COLO668 (cell line): ENCODE measurements around the gene WDFY1.
"Not testable (repeated sequence)": the region's sequence is repeated elsewhere in the genome, so short reads cannot be mapped to it uniquely, and the experiment has no call there.

Experiments
- DNase-seq: peaks from one replicate; lab custom pipeline; 2025; ENCODE audit not compliant: unreplicated experiment; lab: John Stamatoyannopoulos, UW

WDFY1 gene

DNA sequence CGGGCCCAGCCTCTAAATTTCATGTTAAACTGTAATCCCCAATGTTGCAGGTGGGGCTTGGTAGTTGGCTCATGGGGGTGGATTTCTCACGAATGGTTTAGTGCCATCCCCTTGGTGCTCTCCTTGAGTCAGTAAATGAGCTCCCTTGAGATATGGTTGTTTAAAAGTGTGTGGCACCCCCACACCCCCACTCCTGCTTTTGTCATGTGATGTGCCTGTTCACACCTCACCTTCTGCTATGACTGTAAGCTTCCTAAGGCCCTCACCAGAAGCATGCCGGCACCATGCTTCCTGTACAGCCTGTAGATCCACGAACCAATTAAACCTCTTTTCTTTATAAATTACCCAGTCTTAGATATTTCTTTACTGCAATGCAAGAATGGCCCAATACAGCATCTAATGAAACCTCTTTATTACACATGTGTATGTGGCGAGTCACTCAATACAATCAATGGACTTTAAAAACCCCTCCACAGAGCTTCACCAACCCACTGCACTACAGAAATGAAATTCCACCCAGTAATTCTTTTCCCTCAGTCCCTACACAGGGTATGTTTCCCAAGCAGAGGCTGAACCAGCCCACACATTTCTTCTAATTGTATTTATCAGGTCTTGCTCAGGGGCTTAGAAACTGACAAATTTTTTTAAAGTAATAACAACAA is 47.3 kb downstream of the WDFY1 start:
- DNase-seq = no peak

- no peak for DNase-seq
Measured at GRCh38 chr2:223896833-223897311, 48.3 kb downstream of the WDFY1 start.

DNA sequence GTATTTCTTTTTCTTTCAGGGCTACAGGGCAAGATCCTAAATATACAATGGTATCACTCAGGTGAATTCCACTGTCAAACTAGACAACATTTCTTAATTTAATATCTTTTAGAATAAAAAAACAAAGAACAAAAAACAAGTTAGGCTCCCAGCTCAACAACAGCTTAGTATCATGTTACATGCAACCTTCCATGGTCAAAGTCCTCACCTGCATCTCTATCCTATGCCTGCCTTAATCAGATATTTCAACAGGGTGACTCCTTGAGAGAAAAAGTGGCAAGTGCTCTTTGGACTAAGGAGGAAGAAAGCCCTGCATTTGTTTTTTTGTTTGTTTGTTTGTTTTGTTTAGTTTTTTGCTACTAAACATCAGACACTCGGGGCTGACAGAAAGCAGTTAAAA is 50.2 kb downstream of the WDFY1 start:
- DNase-seq = no peak

GRCh38 chr2:223894009-223894408 is 51.1 kb downstream of the WDFY1 start:
- no peak for DNase-seq

DNA sequence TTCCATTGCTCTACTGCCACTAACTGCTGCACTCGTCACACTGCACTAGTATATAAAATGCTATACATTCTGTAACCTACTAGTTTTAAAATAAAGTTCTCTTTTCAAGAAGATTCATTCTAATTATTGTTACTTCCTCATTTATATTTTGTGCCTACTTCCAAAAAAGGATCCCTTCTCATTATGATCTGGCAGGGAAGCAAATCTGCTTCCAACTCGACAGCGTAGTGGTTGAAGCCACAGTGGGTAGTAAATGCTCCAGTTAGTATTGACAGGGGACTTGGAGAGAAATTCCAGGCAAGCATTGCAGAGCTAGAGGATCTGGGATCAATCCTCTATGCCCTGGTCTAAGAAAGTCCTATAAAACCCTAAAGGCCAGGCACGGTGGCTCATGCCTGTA is 54.4 kb downstream of the WDFY1 start:
- DNase-seq = no peak

DNA sequence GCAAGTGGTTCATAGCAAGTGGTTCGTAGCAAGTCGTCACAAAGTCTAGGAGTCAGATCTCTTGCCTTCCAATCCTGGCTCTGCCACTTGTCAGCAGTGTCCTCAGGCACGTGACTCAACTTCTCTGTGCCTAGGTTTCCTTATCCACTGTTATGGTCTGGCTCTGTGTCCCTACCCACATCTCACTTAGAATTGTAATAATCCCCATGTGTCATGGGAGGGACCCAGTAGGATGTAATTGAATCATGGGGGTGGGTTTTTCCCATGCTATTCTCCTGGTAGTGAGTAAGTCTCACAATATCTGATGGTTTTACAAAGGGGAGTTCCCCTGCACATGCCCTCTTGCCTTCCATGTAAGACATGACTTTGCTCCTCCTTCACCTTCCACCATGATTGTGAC is 55.9 kb downstream of the WDFY1 start:
- DNase-seq = no peak

DNA sequence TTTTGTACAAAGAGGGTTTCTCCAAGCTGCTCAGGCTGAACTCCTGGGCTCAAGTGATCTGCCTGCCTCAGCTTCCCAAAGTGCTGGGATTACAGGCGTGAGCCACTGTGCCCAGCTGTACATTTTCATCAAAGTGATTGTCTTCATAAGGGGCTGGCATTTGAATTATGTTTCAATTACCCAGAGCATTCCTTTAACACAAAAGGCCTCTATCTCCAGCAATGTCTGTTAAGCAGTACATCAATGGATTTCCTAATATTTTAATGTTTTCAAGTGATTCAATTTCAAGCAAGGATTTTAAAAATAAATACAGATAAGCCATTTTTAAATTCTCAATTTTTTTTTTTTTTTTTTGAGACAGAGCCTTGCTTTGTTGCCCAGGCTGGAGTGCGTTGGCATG is 56.9 kb downstream of the WDFY1 start:
- no peak for DNase-seq

GRCh38 chr2:223887127-223887526 is 58.0 kb downstream of the WDFY1 start:
- no peak for DNase-seq

- DNase-seq = no peak
Measured at GRCh38 chr2:223886726-223887125, 58.4 kb downstream of the WDFY1 start.

DNA sequence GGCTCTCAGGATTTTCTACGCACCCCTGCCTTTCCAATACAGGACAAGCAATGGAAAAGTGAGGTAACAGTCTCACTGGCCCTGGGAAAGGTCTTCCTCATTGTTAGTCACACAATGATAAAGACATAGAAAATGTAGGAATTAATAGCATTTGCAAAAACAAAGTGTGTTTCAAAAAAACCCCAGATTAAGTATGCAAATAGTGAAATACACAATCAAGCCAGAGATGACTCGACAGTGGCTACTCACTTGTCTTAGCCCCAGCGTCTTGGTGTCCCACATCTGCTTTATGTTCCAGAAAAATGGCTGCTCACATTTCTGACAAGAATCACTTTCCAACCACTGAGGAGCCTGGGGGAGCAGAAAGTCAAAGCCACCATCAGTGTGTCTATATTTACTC is 60.7 kb downstream of the WDFY1 start:
- no peak for DNase-seq

DNA sequence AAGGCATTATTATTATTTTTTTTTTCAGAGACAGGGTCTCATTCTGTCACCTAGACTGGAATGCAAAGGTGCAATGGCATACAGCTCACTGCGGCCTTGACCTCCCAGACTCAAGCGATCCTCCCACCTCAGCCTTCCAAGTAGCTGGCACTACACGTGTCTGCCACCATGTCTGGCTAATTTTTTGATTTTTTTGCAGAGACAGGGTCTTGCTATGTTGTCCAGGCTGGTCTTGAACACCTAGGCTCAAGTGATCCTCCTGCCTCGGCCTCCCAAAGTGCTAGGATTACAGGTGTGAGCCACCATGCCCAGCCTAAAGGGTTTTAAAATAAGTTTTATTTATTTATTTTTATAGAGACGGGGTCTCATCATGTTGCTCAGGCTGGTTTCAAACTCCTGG is 62.4 kb downstream of the WDFY1 start:
- DNase-seq = no peak

- DNase-seq = no peak
Measured at GRCh38 chr2:223880796-223881195, 64.3 kb downstream of the WDFY1 start.

GRCh38 chr2:223877721-223878410 is 67.3 kb downstream of the WDFY1 start:
- DNase-seq = no peak

DNA sequence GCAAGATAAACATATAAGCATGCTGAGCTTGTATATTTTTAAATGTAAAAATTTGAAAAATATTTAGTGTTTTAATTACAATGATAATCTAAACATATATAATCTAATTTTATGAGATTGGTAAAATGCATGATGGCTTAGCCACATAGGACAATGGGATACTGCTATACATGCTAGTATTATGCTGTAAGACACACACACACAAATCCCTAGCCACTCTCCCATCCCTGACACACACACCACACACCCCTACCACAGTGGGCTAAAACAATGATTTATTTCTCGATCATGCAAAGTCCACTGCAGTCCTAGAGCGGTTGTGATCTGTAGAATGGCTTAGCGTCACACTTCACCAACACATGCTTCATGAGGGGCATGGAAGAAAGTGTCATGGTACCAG is 71.5 kb downstream of the WDFY1 start:
- no peak for DNase-seq

DNA sequence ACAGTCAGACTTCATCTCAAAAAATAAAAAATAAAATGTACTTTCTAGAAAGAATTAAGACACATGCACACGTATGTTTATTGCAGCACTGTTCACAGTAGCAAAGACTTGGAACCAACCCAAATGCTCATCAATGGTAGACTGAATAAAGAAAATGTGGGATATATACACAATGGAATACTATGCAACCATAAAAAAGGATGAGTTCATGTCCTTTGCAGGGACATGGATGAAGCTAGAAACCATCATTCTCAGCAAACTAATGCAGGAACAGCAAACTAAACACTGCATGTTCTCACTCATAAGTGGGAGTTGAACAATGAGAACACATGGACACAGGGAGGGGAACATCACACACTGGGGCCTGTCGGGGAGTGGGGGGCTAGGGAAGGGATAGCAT is 72.4 kb downstream of the WDFY1 start:
- DNase-seq = not testable (repeated sequence)

DNA sequence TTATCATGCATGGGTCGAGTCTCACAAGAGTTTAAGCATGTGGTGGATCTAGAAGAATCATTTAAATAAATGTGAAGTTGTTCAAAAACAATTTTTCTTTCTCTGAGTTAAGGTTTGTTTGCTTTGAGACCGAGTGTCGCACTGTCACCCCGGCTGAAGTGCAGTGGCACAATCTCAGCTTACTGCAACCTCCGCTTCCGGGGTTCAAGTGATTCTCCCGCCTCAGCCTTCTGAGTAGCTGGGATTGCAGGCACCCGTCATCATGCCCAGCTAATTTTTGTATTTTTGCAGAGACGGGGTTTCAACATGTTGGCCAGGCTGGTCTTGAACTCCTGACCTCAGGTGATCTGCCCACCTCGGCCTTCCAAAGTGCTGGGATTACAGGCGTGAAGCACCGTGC is 73.5 kb downstream of the WDFY1 start:
- not testable (repeated sequence) for DNase-seq

GRCh38 chr2:223870840-223871611 is 74.1 kb downstream of the WDFY1 start:
- DNase-seq = no peak

- DNase-seq = no peak
Measured at GRCh38 chr2:223868005-223868404, 77.1 kb downstream of the WDFY1 start.

DNA sequence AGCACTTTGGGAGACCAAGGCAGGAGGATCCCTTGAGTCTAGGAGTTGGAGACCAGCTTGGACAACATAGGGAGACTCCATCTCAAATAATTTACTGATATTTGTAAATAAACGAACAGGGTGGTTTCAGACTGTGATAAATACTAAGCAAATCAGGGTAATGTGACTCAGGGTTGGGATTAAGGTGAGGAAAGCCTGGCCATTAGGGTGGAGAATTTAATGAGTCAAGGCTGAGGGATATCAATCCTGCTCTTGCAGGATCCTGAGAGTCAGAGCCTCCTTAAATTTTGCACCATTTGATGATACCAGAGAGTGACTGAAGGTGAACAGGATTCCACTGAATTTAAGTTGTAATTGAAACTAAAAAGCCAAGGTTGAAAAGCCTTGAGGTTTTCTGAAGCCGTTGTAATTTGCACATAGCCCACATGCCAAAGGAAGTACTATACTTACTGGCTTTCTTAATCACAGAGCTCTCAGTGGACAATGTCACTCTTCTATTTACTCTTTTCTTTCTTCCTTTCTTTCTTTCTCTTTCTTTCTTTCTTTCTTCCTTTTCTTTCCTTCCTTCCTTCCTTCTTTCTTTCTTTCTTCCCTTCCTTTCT is 79.1 kb downstream of the WDFY1 start:
- DNase-seq = no peak

GRCh38 chr2:223865124-223865523 is 80.0 kb downstream of the WDFY1 start:
- no peak for DNase-seq

DNA sequence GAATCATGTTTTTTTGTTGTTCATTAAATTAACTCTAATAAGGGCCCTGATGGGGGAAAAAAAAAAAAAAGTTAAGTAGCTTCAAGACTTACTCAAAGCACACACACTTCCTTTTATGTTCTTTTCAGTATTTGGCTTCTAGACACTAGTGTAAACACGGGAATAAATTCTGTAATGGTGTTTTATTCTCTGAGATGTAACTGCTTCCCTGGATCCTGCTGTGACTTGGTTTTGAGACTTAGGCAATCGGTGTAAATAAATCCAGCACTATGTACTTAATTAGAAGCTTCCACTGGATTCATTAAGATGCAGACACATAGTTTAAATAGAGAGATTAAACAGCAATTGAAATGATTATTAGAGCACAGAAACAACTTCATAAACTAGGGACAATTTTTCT is 81.6 kb downstream of the WDFY1 start:
- DNase-seq = no peak
